HG03060 (cell line): ENCODE measurements around the gene TBC1D1.

ENCODE experiments used
- ATAC-seq: cut with Tn5 transposase; IDR thresholded peaks from one replicate; pipeline ENCODE4 v1.9.1; 2021; ENCODE audit warnings: low read depth, moderate number of reproducible peaks; ENCODE audit not compliant: unreplicated experiment

The TBC1D1 gene

DNA sequence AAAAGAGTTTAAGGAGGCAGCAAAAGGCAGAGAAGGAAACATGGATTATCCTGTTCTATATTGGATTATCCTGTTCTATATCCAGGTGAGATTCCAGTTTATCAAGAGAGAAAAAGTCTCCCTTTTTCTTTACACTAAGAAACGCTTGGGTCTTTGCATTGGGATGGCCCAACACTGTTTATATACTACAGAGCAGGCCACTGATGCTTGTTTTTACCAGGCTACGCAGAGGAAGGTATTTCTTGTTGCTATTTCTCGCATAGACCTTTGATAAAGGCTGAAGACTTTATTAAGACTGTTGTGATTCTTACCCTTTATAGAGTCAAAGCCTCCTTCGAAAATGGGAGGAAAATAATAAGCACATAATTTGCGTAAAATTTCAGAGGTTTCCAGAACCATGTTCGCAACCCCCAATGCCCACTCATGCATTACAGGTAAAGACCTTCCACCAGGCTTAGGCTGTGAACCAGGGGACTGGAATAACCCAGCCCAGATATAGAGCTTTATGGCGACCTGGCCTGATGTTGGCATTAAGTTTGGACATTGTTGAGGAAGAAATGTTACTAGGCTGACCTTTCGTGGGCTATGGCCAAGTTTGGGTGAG, 287.6 kb downstream of the TBC1D1 start:
- no peak for ATAC-seq

DNA sequence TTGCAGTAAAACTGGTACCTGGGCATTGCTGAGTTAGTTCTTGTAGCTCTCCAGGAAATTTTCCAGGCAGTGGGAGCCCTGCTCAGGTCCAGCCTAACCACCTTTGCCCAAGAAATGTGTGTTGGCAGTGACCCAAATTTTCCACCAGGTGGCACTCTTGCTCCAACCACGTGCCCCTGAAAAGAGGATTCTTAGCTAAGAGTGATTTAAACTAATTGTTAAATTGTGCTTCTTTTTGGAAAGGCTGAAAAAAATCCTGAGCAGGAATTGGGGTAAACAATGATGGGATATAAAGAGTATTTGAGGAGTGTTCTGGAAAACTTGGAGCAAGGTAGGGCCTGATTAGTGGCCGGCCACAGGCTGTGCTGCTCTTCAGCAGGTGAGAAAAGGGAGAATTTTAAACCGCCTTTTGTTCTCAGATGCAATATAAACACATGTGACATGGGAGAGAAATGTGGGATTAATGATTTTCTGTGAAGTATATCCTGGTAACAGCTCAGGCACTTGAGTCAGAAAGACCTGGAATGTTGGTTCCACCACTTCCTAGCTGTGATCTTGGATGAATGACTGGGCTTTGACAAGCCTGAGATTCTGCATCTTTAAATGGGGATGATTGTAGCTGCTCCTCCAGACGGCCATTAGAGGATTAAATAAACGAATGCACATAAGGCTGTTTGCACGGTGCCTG, 288.9 kb downstream of the TBC1D1 start:
- ATAC-seq: no peak

DNA sequence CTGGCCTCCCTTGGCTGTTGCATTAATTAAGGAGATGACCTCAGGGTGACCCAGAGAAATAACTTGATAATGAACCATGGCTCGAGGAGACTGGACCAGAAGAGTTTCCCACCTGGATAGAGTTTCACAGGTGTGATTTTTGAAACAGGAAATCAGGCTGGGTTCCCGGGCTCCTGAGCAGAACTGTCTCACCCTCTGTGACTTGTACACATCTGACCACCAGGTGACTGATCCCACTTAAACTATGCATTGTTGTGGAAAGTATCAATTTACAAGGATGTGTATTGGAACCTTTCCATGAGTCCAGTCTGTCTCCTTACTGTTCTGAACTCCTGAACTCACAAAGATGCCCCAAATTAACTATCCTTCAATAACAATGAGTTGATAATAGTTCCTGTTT, 289.6 kb downstream of the TBC1D1 start:
- no peak for ATAC-seq

DNA sequence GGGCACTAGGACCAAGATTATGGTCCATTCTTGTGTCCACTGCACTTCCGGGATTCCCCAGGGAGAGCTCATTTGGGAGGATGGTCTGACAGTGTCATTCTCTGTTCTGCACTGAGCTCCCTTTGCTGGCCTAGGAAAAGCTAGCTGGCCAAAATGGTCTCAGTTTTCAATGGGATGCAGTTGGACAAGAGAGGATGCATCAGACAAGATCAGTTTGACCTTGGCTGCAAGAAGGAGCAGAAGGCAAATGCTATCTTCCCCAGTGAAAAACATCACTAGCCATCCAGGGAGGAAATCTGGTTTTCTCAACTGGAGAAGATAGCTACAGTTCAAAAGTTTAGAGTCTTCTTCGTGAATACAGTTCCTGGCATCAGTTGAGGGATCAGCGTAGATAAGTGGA, 290.4 kb downstream of the TBC1D1 start:
- no peak for ATAC-seq

DNA sequence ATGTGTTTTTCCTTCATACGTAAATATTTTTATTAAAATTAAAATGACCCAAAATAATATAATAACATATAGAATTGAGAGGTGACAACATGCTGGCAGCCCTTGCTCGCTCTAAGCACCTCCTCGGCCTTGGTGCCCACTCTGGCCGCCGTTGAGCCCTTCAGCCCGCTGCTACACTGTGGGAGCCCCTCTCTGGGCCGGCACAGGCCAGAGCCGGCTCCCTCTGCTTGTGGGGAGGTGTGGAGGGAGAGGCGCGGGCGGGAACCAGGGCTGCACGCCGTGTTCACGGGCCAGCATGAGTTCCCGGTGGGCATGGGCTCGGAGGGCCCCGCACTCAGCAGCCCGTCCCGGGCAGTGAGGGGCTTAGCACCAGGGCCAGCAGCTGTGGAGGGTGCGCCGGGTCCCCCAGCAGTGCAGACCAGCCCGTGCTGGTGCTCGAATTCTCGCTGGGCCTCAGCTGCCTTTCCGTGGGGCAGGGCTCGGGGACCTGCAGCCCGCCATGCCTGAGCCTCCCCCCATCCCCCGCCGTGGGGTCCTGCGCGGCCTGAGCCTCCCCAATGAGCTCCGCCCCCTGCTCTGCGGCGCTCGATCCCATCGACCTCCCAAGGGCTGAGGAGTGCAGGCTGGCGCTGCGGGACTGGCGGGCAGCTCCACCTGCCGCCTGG, 291.6 kb downstream of the TBC1D1 start:
- no peak for ATAC-seq

DNA sequence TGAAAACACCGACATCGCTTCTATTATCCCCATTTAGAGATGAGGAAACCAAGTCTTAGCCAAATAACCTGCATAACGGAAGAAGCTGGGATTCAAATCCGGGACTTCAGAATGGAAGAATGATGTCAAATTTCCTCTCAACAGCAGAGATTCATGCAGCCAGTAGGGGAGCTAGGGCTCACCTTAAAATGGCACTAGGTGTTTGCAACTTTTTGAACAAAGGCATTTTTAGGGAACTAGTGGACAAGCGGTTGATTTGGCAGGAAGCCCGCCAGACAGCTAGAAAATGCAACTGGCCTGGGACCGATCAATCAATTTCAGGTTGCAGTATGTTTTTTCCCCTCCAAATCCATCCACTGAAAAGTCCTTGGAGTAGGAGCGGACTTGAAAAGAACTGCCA, 293.5 kb downstream of the TBC1D1 start:
- no peak for ATAC-seq

DNA sequence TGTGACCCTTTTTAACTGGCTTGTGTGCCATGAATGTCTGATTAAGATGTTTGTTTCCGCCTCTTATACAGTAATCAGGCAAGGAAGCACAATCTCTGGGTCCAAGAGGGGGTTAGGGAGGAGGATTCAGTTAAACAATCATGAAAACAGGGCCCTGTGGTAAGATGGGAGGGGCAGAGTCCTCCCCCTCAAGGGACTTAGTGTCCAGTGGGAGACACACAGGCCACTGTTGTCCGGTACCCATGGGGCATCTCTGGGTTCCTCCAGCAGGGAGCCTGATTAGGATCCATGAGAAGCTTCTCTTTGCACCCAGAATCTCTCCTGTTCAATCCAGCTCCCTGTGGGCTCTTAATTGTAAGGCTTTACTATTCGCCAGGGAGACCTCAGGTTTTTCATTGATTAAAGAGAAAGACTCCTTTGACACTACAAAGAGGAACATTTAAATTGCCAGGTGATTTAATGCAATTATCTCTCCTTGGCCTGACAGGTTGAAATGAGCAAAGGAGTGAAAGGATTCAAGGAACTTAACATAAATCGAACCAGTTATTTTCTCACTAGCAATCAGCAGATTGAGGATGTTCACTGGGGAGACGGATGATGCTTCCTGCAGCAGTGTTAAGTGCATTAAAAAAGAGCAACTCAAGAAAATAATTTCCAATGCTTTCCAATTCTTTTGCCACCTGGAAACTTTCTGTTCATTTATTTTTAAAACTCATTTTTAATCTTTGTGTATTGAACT, 294.7 kb downstream of the TBC1D1 start:
- ATAC-seq: no peak

DNA sequence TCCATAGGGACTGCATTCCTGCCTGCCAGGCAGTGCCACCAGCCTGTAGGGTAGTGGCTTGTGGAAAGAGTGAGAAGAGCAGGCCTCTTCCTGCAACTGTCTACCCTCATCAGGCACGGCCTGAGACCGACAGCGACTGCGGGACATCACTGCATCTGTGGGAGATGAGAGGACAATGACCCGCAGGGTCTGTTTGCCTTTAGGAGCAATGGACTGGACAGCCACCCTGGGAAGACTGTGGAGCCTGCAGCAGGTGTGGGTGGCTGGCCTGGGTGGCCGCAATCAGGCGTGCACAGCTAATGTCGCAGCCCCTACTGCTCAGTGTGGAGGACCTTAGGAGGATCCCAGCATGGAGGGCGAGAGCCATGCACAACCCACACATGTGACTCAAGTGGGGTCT, 297.3 kb downstream of the TBC1D1 start:
- no peak for ATAC-seq

DNA sequence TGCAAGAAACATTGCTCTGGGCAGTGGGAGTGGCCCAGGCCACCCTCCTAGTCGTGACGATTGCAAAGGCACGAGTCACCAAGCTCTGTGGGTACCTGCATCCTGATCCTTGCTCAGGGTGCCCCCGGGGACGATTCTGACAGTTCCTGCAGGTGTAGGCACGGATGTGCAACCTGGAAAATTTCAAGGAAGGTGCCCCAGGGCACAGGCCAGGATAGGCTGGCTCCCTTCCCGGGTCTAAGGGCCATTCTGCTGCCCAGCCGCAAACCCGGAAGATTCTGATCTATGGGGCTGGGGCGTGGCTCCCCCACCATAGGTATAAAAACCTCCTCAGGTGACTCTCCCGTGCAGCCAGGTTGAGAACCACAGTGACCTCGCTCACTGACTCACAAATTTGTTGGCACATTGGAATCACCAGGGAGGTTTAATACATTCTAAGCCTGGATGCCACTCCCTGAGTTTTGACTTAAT, 297.8 kb downstream of the TBC1D1 start:
- ATAC-seq: no peak
